HEK293T (cell line): ENCODE measurements around the gene RBM6.

ENCODE experiments used
- CTCF ChIA-PET: fragments of 350-600 bp; formaldehyde crosslinking; extraction: SDS; loops from one replicate; lab custom pipeline; 2021; ENCODE audit warnings: antibody characterized with exemption, inconsistent platforms; lab: Yijun Ruan, JAX
- POLR2A ChIA-PET: fragments of 350-600 bp; formaldehyde crosslinking; extraction: SDS; loops from one replicate; lab custom pipeline; 2020; ENCODE audit warnings: antibody characterized with exemption, inconsistent platforms; lab: Yijun Ruan, JAX
- DNase-seq: peaks from one replicate; pipeline ENCODE4 v3.0.0; 2012; ENCODE audit warnings: mixed read lengths; ENCODE audit errors: extremely low spot score
- ARNT ChIP-seq: fragments of 450-650 bp; IDR thresholded peaks from 2 replicates; pipeline ENCODE4 v1.6.1; 2017; ENCODE audit warnings: mild to moderate bottlenecking
- BHLHE40 ChIP-seq: fragments of 450-650 bp; IDR thresholded peaks from 2 replicates; pipeline ENCODE4 v1.6.1; 2016; ENCODE audit warnings: mild to moderate bottlenecking, moderate library complexity, borderline replicate concordance
- CTBP1 ChIP-seq: fragments of 450-650 bp; IDR thresholded peaks from 2 replicates; pipeline ENCODE4 v1.6.1; 2016; ENCODE audit warnings: borderline replicate concordance
- ELF4 ChIP-seq: fragments of 450-650 bp; IDR thresholded peaks from 2 replicates; pipeline ENCODE4 v1.6.1; 2017; ENCODE audit warnings: antibody characterized with exemption
- FOXA1 ChIP-seq: fragments of 450-650 bp; IDR thresholded peaks from 2 replicates; pipeline ENCODE4 v1.6.1; 2016; ENCODE audit warnings: mild to moderate bottlenecking
- FOXK2 ChIP-seq: fragments of 450-650 bp; IDR thresholded peaks from 2 replicates; pipeline ENCODE4 v1.6.1; 2016; ENCODE audit warnings: mild to moderate bottlenecking
- FOXM1 ChIP-seq: fragments of 450-650 bp; IDR thresholded peaks from 2 replicates; pipeline ENCODE4 v1.6.1; 2017; ENCODE audit warnings: mild to moderate bottlenecking, borderline replicate concordance
- HDGF ChIP-seq: fragments of 450-650 bp; IDR thresholded peaks from 2 replicates; pipeline ENCODE4 v1.6.1; 2017; ENCODE audit warnings: antibody characterized with exemption, borderline replicate concordance
- L3MBTL2 ChIP-seq: fragments of 450-650 bp; conservative IDR thresholded peaks from 2 replicates; pipeline ENCODE4 v1.6.1; 2016; ENCODE audit warnings: mild to moderate bottlenecking
- LEF1 ChIP-seq: fragments of 450-650 bp; IDR thresholded peaks from 2 replicates; pipeline ENCODE4 v1.6.1; 2017; ENCODE audit warnings: mild to moderate bottlenecking, borderline replicate concordance
- NFRKB ChIP-seq: fragments of 450-650 bp; IDR thresholded peaks from 2 replicates; pipeline ENCODE4 v1.6.1; 2016; ENCODE audit warnings: mild to moderate bottlenecking, moderate library complexity
- PKNOX1 ChIP-seq: fragments of 450-650 bp; IDR thresholded peaks from 2 replicates; pipeline ENCODE4 v1.6.1; 2016
- SP1 ChIP-seq: fragments of 450-650 bp; IDR thresholded peaks from 2 replicates; pipeline ENCODE4 v1.6.1; 2017
- SUZ12 ChIP-seq: fragments of 450-650 bp; IDR thresholded peaks from 2 replicates; pipeline ENCODE4 v1.6.1; 2016; ENCODE audit warnings: mild to moderate bottlenecking
- TARDBP ChIP-seq: fragments of 450-650 bp; IDR thresholded peaks from 2 replicates; pipeline ENCODE4 v1.6.1; 2016
- ZNF384 ChIP-seq: fragments of 450-650 bp; IDR thresholded peaks from 2 replicates; pipeline ENCODE4 v1.6.1; 2016

Gene RBM6

GRCh38 chr3:49939858-49940666 lies at the start of gene RBM6:
RBM6 (plus strand) TSS chr3:49940150; CDS start chr3:49962642, 22,492 bp downstream.
- peak; percentile 96 for DNase-seq
- ChIA-PET CTCF (interaction anchor here (0.6 to 1.2 kb wide), 3 partner anchors 9 to 107 kb away, joined by 3 read pairs; no protein-coding TSS in a partner anchor), POLR2A (interaction anchor here (0.6 to 2.8 kb wide), 14 partner anchors 10 to 165 kb away, joined by 3 to 72 read pairs (median 6); partner anchors contain the start of genes IP6K1 and MON1A)
- TF ChIP-seq L3MBTL2 (peak; percentile 98), BHLHE40 (no peak), SUZ12 (no peak), HDGF (peak; percentile 25; the same call in 1 of the 2 replicates), PKNOX1 (0 out of 2 replicates have a peak, but pooled peaks have one; percentile 35), ELF4 (peak; percentile 77)

- TF ChIP-seq ARNT = no peak
- no peak for TF ChIP-seq PKNOX1
- TF ChIP-seq TARDBP = no peak
- TF ChIP-seq ELF4 = no peak
- no peak for TF ChIP-seq FOXA1
- TF ChIP-seq LEF1 = no peak
- TF ChIP-seq BHLHE40 = no peak
- no peak for TF ChIP-seq SP1
- no peak for TF ChIP-seq FOXK2
- no peak for TF ChIP-seq FOXM1
- no peak for TF ChIP-seq SUZ12
- no peak for TF ChIP-seq CTBP1
- TF ChIP-seq HDGF = no peak
- no peak for TF ChIP-seq ZNF384
- TF ChIP-seq L3MBTL2 = no peak
- TF ChIP-seq NFRKB = no peak
- ChIA-PET POLR2A (interaction anchor here (1.0 kb wide), 1 partner anchor 34 kb away, joined by 3 read pairs; the partner anchor contains the start of gene MON1A), CTCF (interaction anchor here (0.6 kb wide), 1 partner anchor 156 kb away, joined by 3 read pairs; no protein-coding TSS in a partner anchor)
- DNase-seq = no peak
Measured at GRCh38 chr3:49895791-49896190, 44.2 kb upstream of the RBM6 start.

- ChIA-PET CTCF (interaction anchor here (0.9 kb wide), 1 partner anchor 57 kb away, joined by 3 read pairs; no protein-coding TSS in a partner anchor), POLR2A (interaction anchor here (1.0 kb wide), 1 partner anchor 33 kb away, joined by 3 read pairs; the partner anchor contains the start of gene MON1A)
- TF ChIP-seq TARDBP (no peak), SP1 (no peak), ARNT (no peak), HDGF (no peak), NFRKB (no peak), LEF1 (no peak), SUZ12 (no peak), PKNOX1 (no peak), BHLHE40 (no peak), ZNF384 (no peak), L3MBTL2 (no peak), ELF4 (no peak), FOXA1 (no peak), FOXM1 (no peak)
- DNase-seq = no peak
Measured at GRCh38 chr3:49896345-49896744, 43.6 kb upstream of the RBM6 start.

- POLR2A ChIA-PET = interaction anchor here (0.8 to 1.4 kb wide), 2 partner anchors 21 to 41 kb away, joined by 3 read pairs; partner anchors contain the start of gene RBM6
- TF ChIP-seq CTBP1 (no peak), L3MBTL2 (no peak), PKNOX1 (no peak)
- no peak for DNase-seq
- CTCF ChIA-PET = interaction anchor here (0.7 kb wide), 1 partner anchor 31 kb away, joined by 3 read pairs; no protein-coding TSS in a partner anchor
Measured at GRCh38 chr3:49898991-49899390, 41.0 kb upstream of the RBM6 start.

- TF ChIP-seq ZNF384 (no peak), SP1 (no peak), NFRKB (no peak), HDGF (no peak), FOXK2 (no peak), SUZ12 (no peak), BHLHE40 (no peak), FOXM1 (no peak)
- ChIA-PET POLR2A (interaction anchor here (1.2 to 1.4 kb wide), 2 partner anchors 29 to 40 kb away, joined by 3 read pairs; partner anchors contain the start of gene RBM6), CTCF (interaction anchor here (0.7 to 1.3 kb wide), 4 partner anchors 10 to 97 kb away, joined by 3 read pairs; partner anchors contain the start of gene INKA1)
- peak; percentile 55 for DNase-seq
Measured at GRCh38 chr3:49899815-49900214, 40.1 kb upstream of the RBM6 start.
